ENCODE measurements around the gene SCUBE3. TPM values are rescaled to one million over a fixed set of nuclear protein-coding genes. Genes with fewer than 3 reads are reported as not detected.
A peak's percentile ranks its signal among the peaks of the same experiment; 100 is the strongest.

Gene SCUBE3
- total and polyA plus RNA-seq, 9 of the 15 experiments (the other 6 are each of a cell fraction or from before 2014, with no cell fraction given), result 0.01 to 0.11 TPM; not detected in 7

GRCh38 chr6:35259194-35259947, 45.6 kb downstream of the SCUBE3 start, which contains the start of gene ZNF76 (continued):
- TF ChIP-seq AFF1 (IDR thresholded peaks at IDR 0.05; ENCODE audit: low read depth in 1 of 2, partially characterized antibody in 2 of 2), result no peak
- TF ChIP-seq EHMT2 (IDR thresholded peaks at IDR 0.05), result no peak
- no peak for TF ChIP-seq ZNF165 (CRISPR knock-in tag; IDR thresholded peaks at IDR 0.05; ENCODE audit: borderline replicate concordance)
- TF ChIP-seq ZBTB1 (CRISPR knock-in tag; IDR thresholded peaks at IDR 0.05; ENCODE audit: borderline replicate concordance, low read depth), result peak; percentile 78; the same call in 1 of the 2 replicates
- TF ChIP-seq CTCFL (IDR thresholded peaks at IDR 0.05; ENCODE audit: borderline replicate concordance, insufficient read depth, low read depth, low read length, poor library complexity, severe bottlenecking), result no peak
- TF ChIP-seq ZNF347 (CRISPR knock-in tag; IDR thresholded peaks at IDR 0.05; ENCODE audit: low read depth), result no peak
- peak; percentile 86 for TF ChIP-seq BHLHE40 (IDR thresholded peaks at IDR 0.05; ENCODE audit: low read length)
- peak; percentile 90 for TF ChIP-seq NCOA6 (IDR thresholded peaks at IDR 0.05)
- no peak for TF ChIP-seq CBX8 (IDR thresholded peaks at IDR 0.05; ENCODE audit: borderline replicate concordance, extremely low read depth, low read depth, low read length, poor library complexity, severe bottlenecking)
- TF ChIP-seq ZNF175 (CRISPR knock-in tag; IDR thresholded peaks at IDR 0.05; ENCODE audit: low read depth), result 0 out of 2 replicates have a peak, but pooled peaks have one; percentile 71
- TF ChIP-seq GTF3C2 (IDR thresholded peaks at IDR 0.05; ENCODE audit: borderline replicate concordance, extremely low read depth, insufficient read length), result no peak
- 0 out of 2 replicates have a peak, but pooled peaks have one; percentile 66 for TF ChIP-seq THRB (CRISPR knock-in tag; conservative IDR thresholded peaks at IDR 0.05)
- TF ChIP-seq CBX2 (IDR thresholded peaks at IDR 0.05; ENCODE audit: insufficient read depth, low read length, poor library complexity, severe bottlenecking), result no peak
- peak; percentile 82 for TF ChIP-seq L3MBTL2 (IDR thresholded peaks at IDR 0.05)
- no peak for TF ChIP-seq MIER1 (IDR thresholded peaks at IDR 0.05; ENCODE audit: low read depth)
- TF ChIP-seq SMARCA4 (IDR thresholded peaks at IDR 0.05), result no peak
